Endothelial cell of umbilical vein (primary cell): Measurements from ENCODE around the gene SUCLG2.

Source experiments
- CTCF ChIP-seq, 2 donors: IDR thresholded peaks; 1 replicate in 1 of 2; 2 replicates in 1 of 2; pipeline ENCODE4 v1.5.1; 2011; ENCODE audit warnings: low read length in 2 of 2, mild to moderate bottlenecking in 2 of 2, moderate library complexity in 2 of 2, control low read depth in 1 of 2, inconsistent platforms in 1 of 2, low read depth in 1 of 2; ENCODE audit not compliant: insufficient read depth in 1 of 2; ENCODE audit errors: extremely low read depth in 1 of 2
- EZH2 ChIP-seq: IDR thresholded peaks from 2 replicates; pipeline ENCODE4 v1.6.1; 2012; ENCODE audit warnings: borderline replicate concordance, low read depth, mild to moderate bottlenecking, moderate library complexity, low read length, inconsistent platforms; ENCODE audit not compliant: severe bottlenecking
- FOS ChIP-seq: IDR thresholded peaks from 2 replicates; pipeline ENCODE4 v1.6.1; 2011; ENCODE audit warnings: mild to moderate bottlenecking, low read length, moderate library complexity, borderline replicate concordance; ENCODE audit not compliant: insufficient read depth
- GATA2 ChIP-seq: IDR thresholded peaks from 2 replicates; pipeline ENCODE4 v1.7.0; 2011; ENCODE audit warnings: low read depth, mild to moderate bottlenecking, moderate library complexity, mixed read lengths, low read length; ENCODE audit not compliant: insufficient read length, insufficient read depth
- JUN ChIP-seq: IDR thresholded peaks from 2 replicates; pipeline ENCODE4 v1.6.1; 2011; ENCODE audit warnings: borderline replicate concordance, low read depth; ENCODE audit not compliant: insufficient read length, insufficient read depth
- MAX ChIP-seq: IDR thresholded peaks from 2 replicates; pipeline ENCODE4 v1.6.1; 2011; ENCODE audit not compliant: insufficient read depth, insufficient read length
- MYC ChIP-seq: IDR thresholded peaks from one replicate; pipeline ENCODE4 v1.6.1; 2011; ENCODE audit warnings: mild to moderate bottlenecking, low read depth, low read length
- POLR2A ChIP-seq: IDR thresholded peaks from 2 replicates; pipeline ENCODE4 v1.6.1; 2012; ENCODE audit warnings: low read depth, mild to moderate bottlenecking, control low read depth, low read length
- POLR2AphosphoS5 ChIP-seq: IDR thresholded peaks from 2 replicates; pipeline ENCODE4 v1.6.1; 2012; ENCODE audit warnings: low read depth, mild to moderate bottlenecking, control low read depth, low read length, moderate library complexity; ENCODE audit not compliant: insufficient read depth

GRCh38 chr3:67376416-67376815 lies 278.0 kb downstream of the SUCLG2 start:
- TF ChIP-seq CTCF (IDR thresholded peaks at IDR 0.05; ENCODE audit: extremely low read depth in 1 of 2, insufficient read depth in 1 of 2, low read depth in 1 of 2, low read length in 2 of 2) (no peak), POLR2A (no peak), EZH2 (no peak), MYC (no peak), MAX (no peak), POLR2AphosphoS5 (no peak), JUN (no peak), FOS (no peak), GATA2 (no peak)
